ENCODE data around the gene FLG2. TPM values are rescaled to one million over a fixed set of nuclear protein-coding genes. Genes with fewer than 3 reads are reported as not detected.

FLG2 gene
- total and polyA plus RNA-seq, 2 of the 8 experiments (the other 6 are each of a cell fraction or from before 2014, with no cell fraction given): not detected

DNA sequence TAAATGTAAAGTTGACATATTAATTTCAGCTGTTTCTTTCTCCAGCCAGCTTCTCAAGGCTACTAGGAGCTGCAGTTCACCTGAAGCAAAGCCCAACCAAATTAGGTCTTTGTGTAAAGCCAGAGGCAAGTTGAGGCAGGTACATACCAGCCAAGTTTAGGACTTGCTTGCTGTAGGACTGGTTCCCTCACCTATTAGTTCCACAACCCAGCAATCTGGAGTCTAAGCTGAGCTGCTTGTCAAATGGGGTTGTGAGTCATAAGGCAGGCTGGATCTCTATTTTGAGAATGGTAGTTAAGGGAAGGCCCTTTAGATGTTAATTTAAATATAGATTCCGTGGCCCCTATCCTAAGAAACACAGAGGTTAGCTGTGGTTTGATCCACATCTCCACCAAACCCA lies 7.6 kb upstream of the FLG2 start:
- Histone ChIP-seq H3K23me2 (ENCODE audit: low read depth, low read length) (no peaks in the 10 kb centered on the region), H4K91ac (replicated peaks; ENCODE audit: insufficient read length, low read length) (no peak overlapping the region), H4K20me1 (replicated peaks in 1 of 2; ENCODE audit: control insufficient read depth in 1 of 2, insufficient read depth in 2 of 2, low read length in 2 of 2) (no peaks in the 10 kb centered on the region), H3K27me3 (replicated peaks in 1 of 4; ENCODE audit: control insufficient read depth in 3 of 4, extremely low read depth in 1 of 4, insufficient read depth in 3 of 4, low read length in 3 of 4) (no peaks in the 10 kb centered on the region), H3K4me1 (replicated peaks in 1 of 4; ENCODE audit: control insufficient read depth in 3 of 4, insufficient read depth in 4 of 4, low read length in 3 of 4) (no peaks in the 10 kb centered on the region), H2BK5ac (ENCODE audit: low read depth, low read length) (no peak overlapping the region), H3K36me3 (ENCODE audit: control insufficient read depth in 2 of 4, insufficient read depth in 4 of 4, low read length in 3 of 4) (no peaks in the 10 kb centered on the region), H3K23ac (ENCODE audit: insufficient read length) (no peak overlapping the region), H3K27ac (ENCODE audit: low read depth, low read length) (no peak overlapping the region), H3K9me3 (ENCODE audit: insufficient read depth in 2 of 2, low read depth in 1 of 2, low read length in 1 of 2) (peaks cover 54 to 67% of the 10 kb centered on the region in 2 experiments), H3K4me2 (ENCODE audit: insufficient read depth in 1 of 2, low read depth in 2 of 2, low read length in 2 of 2) (no peak overlapping the region), H2AFZ (ENCODE audit: low read length) (no peak overlapping the region), H3K79me2 (ENCODE audit: control insufficient read depth in 1 of 2, insufficient read depth in 2 of 2, low read length in 2 of 2) (no peaks in the 10 kb centered on the region), H2AK5ac (ENCODE audit: low read depth, low read length) (no peak overlapping the region), H4K5ac (ENCODE audit: insufficient read length, low read depth, low read length) (no peak overlapping the region), H3K9ac (replicated peaks in 1 of 4; ENCODE audit: extremely low read depth in 1 of 4, low read depth in 3 of 4, low read length in 3 of 4) (no peak overlapping the region), H3K14ac (ENCODE audit: insufficient read length) (no peak overlapping the region), H4K8ac (ENCODE audit: extremely low read depth, insufficient read depth, low read length) (no peak overlapping the region), H3K56ac (replicated peaks; ENCODE audit: insufficient read length, low read depth, low read length) (no peak overlapping the region), H3K79me1 (ENCODE audit: low read depth, low read length) (no peaks in the 10 kb centered on the region), H3K18ac (ENCODE audit: extremely low read depth, low read length) (no peak overlapping the region), H2BK12ac (ENCODE audit: low read depth, low read length) (no peak overlapping the region), H3K4ac (replicated peaks; ENCODE audit: insufficient read length, low read depth, low read length) (no peak overlapping the region), H2BK15ac (ENCODE audit: low read length) (no peak overlapping the region), H3K4me3 (ENCODE audit: extremely low read depth in 1 of 4, insufficient read depth in 2 of 4, low read depth in 3 of 4, low read length in 4 of 4) (no peak overlapping the region), H2BK120ac (replicated peaks; ENCODE audit: low read depth, low read length) (no peak overlapping the region), H2BK20ac (ENCODE audit: low read length) (no peak overlapping the region)
- ChIA-PET POLR2A (ENCODE audit: partially characterized antibody) (no interaction called here), CTCF (ENCODE audit: partially characterized antibody) (no interaction called here)
- WGBS, 2 experiments (ENCODE audit: extremely low coverage in 1 of 2, insufficient coverage in 1 of 2, insufficient read length in 1 of 2, insufficient replicate concordance in 2 of 2, low coverage in 1 of 2, low lambda C conversion rate in 2 of 2, missing lambda C conversion rate in 1 of 2): 59% methylated on average over 1 of the region's 1 CpG; no CpG with 5 or more reads in 1 of the 2 experiments
- TF ChIP-seq MAFK (IDR thresholded peaks at IDR 0.05; ENCODE audit: low read depth, low read length) (no peak), CHD1 (IDR thresholded peaks at IDR 0.05; ENCODE audit: low read depth, low read length) (no peak), TAF7 (optimal IDR thresholded peaks at IDR 0.05; ENCODE audit: borderline replicate concordance, low read depth, low read length) (no peak), CBX5 (IDR thresholded peaks at IDR 0.05; ENCODE audit: low read depth, low read length) (no peak), PHF8 (conservative IDR thresholded peaks at IDR 0.05; ENCODE audit: low read depth, low read length) (no peak), CBX8 (IDR thresholded peaks at IDR 0.05; ENCODE audit: borderline replicate concordance, low read depth, low read length) (no peak), SP1 (IDR thresholded peaks at IDR 0.05; ENCODE audit: low read depth, low read length) (no peak)
- TF ChIP-seq, protein P1, sequence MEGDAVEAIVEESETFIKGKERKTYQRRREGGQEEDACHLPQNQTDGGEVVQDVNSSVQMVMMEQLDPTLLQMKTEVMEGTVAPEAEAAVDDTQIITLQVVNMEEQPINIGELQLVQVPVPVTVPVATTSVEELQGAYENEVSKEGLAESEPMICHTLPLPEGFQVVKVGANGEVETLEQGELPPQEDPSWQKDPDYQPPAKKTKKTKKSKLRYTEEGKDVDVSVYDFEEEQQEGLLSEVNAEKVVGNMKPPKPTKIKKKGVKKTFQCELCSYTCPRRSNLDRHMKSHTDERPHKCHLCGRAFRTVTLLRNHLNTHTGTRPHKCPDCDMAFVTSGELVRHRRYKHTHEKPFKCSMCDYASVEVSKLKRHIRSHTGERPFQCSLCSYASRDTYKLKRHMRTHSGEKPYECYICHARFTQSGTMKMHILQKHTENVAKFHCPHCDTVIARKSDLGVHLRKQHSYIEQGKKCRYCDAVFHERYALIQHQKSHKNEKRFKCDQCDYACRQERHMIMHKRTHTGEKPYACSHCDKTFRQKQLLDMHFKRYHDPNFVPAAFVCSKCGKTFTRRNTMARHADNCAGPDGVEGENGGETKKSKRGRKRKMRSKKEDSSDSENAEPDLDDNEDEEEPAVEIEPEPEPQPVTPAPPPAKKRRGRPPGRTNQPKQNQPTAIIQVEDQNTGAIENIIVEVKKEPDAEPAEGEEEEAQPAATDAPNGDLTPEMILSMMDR (IDR thresholded peaks at IDR 0.05; ENCODE audit: control extremely low read depth in 1 of 3, insufficient read depth in 1 of 3, low read depth in 1 of 3, low read length in 3 of 3): no peak
- DNase-seq (ENCODE audit: low read depth in 1 of 2, low spot score in 2 of 2): no peak
- FAIRE-seq: no peak
